Neural cell (in vitro differentiated cells): ENCODE data around the gene KRTAP1-4.

Experiments used
- CTCF ChIP-seq: fragments of 450-650 bp; IDR thresholded peaks from 2 replicates; pipeline ENCODE4 v1.5.1; 2014; ENCODE audit warnings: antibody characterized with exemption, mild to moderate bottlenecking, moderate library complexity; ENCODE audit not compliant: poor library complexity, severe bottlenecking
- EP300 ChIP-seq: fragments of 450-650 bp; conservative IDR thresholded peaks from 2 replicates; pipeline ENCODE4 v1.6.1; 2014; ENCODE audit warnings: antibody characterized with exemption, mild to moderate bottlenecking, moderate library complexity; ENCODE audit not compliant: poor library complexity, severe bottlenecking
- EZH2 ChIP-seq: fragments of 200-600, 300-800 bp; shearing (Covaris generic), sonication (generic); IDR thresholded peaks from 2 replicates; pipeline ENCODE4 v1.6.1; 2014; ENCODE audit warnings: antibody characterized with exemption, low read length, borderline replicate concordance, mild to moderate bottlenecking; ENCODE audit not compliant: insufficient read depth, poor library complexity, severe bottlenecking
- POLR2AphosphoS5 ChIP-seq: IDR thresholded peaks from 2 replicates; pipeline ENCODE4 v1.6.1; 2012
- RAD21 ChIP-seq: fragments of 450-650 bp; conservative IDR thresholded peaks from 2 replicates; pipeline ENCODE4 v1.6.1; 2014; ENCODE audit warnings: antibody characterized with exemption, mild to moderate bottlenecking, moderate library complexity

DNA sequence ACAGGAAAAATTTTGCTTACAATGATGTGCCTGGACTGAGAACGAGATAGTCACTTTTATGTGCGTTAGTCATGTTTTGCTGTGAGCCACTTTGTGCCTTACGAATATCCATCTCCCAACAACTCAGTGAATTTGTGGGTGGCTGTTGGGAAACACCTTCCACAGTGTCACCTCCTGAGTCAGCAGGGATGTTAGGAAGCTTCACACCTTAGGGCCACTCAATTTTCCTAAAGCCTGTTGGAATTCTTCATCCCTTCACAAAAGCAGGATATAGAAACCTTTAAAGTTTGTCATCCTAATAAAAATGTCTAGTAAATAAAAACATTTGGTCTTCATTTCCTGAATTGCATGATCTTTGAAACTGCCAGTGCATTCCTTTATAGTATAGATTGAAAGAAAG lies 16.8 kb downstream of the KRTAP1-4 start:
- TF ChIP-seq CTCF (no peak), EP300 (no peak), POLR2AphosphoS5 (no peak), RAD21 (no peak), EZH2 (no peak)
